Measurements from ENCODE around the gene ARHGAP36. TPM values are rescaled to one million over a fixed set of nuclear protein-coding genes. Genes with fewer than 3 reads are reported as not detected.
A peak's percentile ranks its signal among the peaks of the same experiment; 100 is the strongest.

Gene ARHGAP36
- polyA plus RNA-seq, 1 donor from 2014 or later, result 6.7 TPM

GRCh38 chrX:131081772-131082740 lies 23.9 kb downstream of the ARHGAP36 start:
- H2AFZ ChIP-seq (ENCODE audit: low read depth, low read length), result no peak overlapping the region
- TF ChIP-seq EZH2 (IDR thresholded peaks at IDR 0.05; ENCODE audit: borderline replicate concordance, insufficient read depth, low read length, poor library complexity, severe bottlenecking), result peak; percentile 62
- no peak for TF ChIP-seq SMC3 (conservative IDR thresholded peaks at IDR 0.05; ENCODE audit: poor library complexity)
- no peaks in the 10 kb centered on the region for H3K9me2 ChIP-seq (ENCODE audit: insufficient read depth, low read length)
- no peak overlapping the region for H3K27ac ChIP-seq (ENCODE audit: low read length)
- H3K36me3 ChIP-seq (ENCODE audit: insufficient read depth, low read length), result no peaks in the 10 kb centered on the region
- H3K27me3 ChIP-seq (ENCODE audit: insufficient read depth, low read depth, low read length), result peaks cover 45% of the 10 kb centered on the region
- H3K9ac ChIP-seq (ENCODE audit: low read length), result peak overlapping the region; percentile 29
- peak overlapping the region; percentile 67 for H3K4me3 ChIP-seq (ENCODE audit: low read length)
- H3F3A ChIP-seq (ENCODE audit: insufficient read depth, low read length, poor library complexity, severe bottlenecking), result no peaks in the 10 kb centered on the region
- no peaks in the 10 kb centered on the region for H3K9me3 ChIP-seq (ENCODE audit: low read length)
- no peaks in the 10 kb centered on the region for H4K20me1 ChIP-seq (ENCODE audit: insufficient read depth)
- H3K79me2 ChIP-seq (replicated peaks; ENCODE audit: insufficient read depth, low read length), result no peaks in the 10 kb centered on the region
- peak overlapping the region; percentile 30 for H3K4me2 ChIP-seq (ENCODE audit: low read length)

- H3K9me3 ChIP-seq (ENCODE audit: low read length), result no peaks in the 10 kb centered on the region
- peaks cover 45% of the 10 kb centered on the region for H3K27me3 ChIP-seq (ENCODE audit: insufficient read depth, low read depth, low read length)
- H3F3A ChIP-seq (ENCODE audit: insufficient read depth, low read length, poor library complexity, severe bottlenecking), result no peaks in the 10 kb centered on the region
- no peaks in the 10 kb centered on the region for H3K79me2 ChIP-seq (replicated peaks; ENCODE audit: insufficient read depth, low read length)
- no peak overlapping the region for H3K9ac ChIP-seq (ENCODE audit: low read length)
- no peaks in the 10 kb centered on the region for H3K36me3 ChIP-seq (ENCODE audit: insufficient read depth, low read length)
- H2AFZ ChIP-seq (ENCODE audit: low read depth, low read length), result no peak overlapping the region
- no peaks in the 10 kb centered on the region for H3K9me2 ChIP-seq (ENCODE audit: insufficient read depth, low read length)
- no peak overlapping the region for H3K4me2 ChIP-seq (ENCODE audit: low read length)
- H3K27ac ChIP-seq (ENCODE audit: low read length), result no peak overlapping the region
- H3K4me3 ChIP-seq (ENCODE audit: low read length), result peak overlapping the region; percentile 67
- no peak for TF ChIP-seq CTCF (IDR thresholded peaks at IDR 0.05; ENCODE audit: poor library complexity, severe bottlenecking)
- TF ChIP-seq POLR2AphosphoS5 (IDR thresholded peaks at IDR 0.05), result peak; percentile 17
- no peaks in the 10 kb centered on the region for H4K20me1 ChIP-seq (ENCODE audit: insufficient read depth)
Measured at GRCh38 chrX:131083510-131084142, 25.5 kb downstream of the ARHGAP36 start.

- Histone ChIP-seq H3F3A (ENCODE audit: insufficient read depth, low read length, poor library complexity, severe bottlenecking) (no peaks in the 10 kb centered on the region), H3K4me2 (ENCODE audit: low read length) (no peak overlapping the region), H3K79me2 (replicated peaks; ENCODE audit: insufficient read depth, low read length) (no peaks in the 10 kb centered on the region), H3K9ac (ENCODE audit: low read length) (no peak overlapping the region), H3K27me3 (ENCODE audit: insufficient read depth, low read depth, low read length) (peaks cover 45% of the 10 kb centered on the region), H4K20me1 (ENCODE audit: insufficient read depth) (no peaks in the 10 kb centered on the region), H2AFZ (ENCODE audit: low read depth, low read length) (no peak overlapping the region), H3K4me3 (ENCODE audit: low read length) (no peak overlapping the region), H3K9me2 (ENCODE audit: insufficient read depth, low read length) (no peaks in the 10 kb centered on the region), H3K9me3 (ENCODE audit: low read length) (no peaks in the 10 kb centered on the region), H3K36me3 (ENCODE audit: insufficient read depth, low read length) (no peaks in the 10 kb centered on the region), H3K27ac (ENCODE audit: low read length) (no peak overlapping the region)
- TF ChIP-seq CTCF (IDR thresholded peaks at IDR 0.05; ENCODE audit: poor library complexity, severe bottlenecking), result no peak
- TF ChIP-seq EZH2 (IDR thresholded peaks at IDR 0.05; ENCODE audit: borderline replicate concordance, insufficient read depth, low read length, poor library complexity, severe bottlenecking), result no peak
- no peak for TF ChIP-seq SMC3 (conservative IDR thresholded peaks at IDR 0.05; ENCODE audit: poor library complexity)
- TF ChIP-seq EP300 (conservative IDR thresholded peaks at IDR 0.05; ENCODE audit: poor library complexity, severe bottlenecking), result no peak
- TF ChIP-seq RAD21 (conservative IDR thresholded peaks at IDR 0.05), result no peak
- TF ChIP-seq MXI1 (conservative IDR thresholded peaks at IDR 0.05; ENCODE audit: poor library complexity, severe bottlenecking), result no peak
- TF ChIP-seq TAF1 (IDR thresholded peaks at IDR 0.05; ENCODE audit: low read depth), result no peak
- TF ChIP-seq POLR2AphosphoS5 (IDR thresholded peaks at IDR 0.05), result no peak
Measured at GRCh38 chrX:131084145-131084544, 26.0 kb downstream of the ARHGAP36 start.

All from neural cell (in vitro differentiated cells).